Smooth muscle cell of the brain vasculature (primary cell): ENCODE measurements around the gene PSME3.
"Not testable (repeated sequence)": the region's sequence is repeated elsewhere in the genome, so short reads cannot be mapped to it uniquely, and the experiment has no call there.

Source experiments
- DNase-seq: peaks from one replicate; pipeline ENCODE4 v3.0.0-alpha.2; 2012; ENCODE audit warnings: low read depth, low spot score

The PSME3 gene

GRCh38 chr17:42877037-42877436, 43.8 kb downstream of the PSME3 start:
- no peak for DNase-seq

DNA sequence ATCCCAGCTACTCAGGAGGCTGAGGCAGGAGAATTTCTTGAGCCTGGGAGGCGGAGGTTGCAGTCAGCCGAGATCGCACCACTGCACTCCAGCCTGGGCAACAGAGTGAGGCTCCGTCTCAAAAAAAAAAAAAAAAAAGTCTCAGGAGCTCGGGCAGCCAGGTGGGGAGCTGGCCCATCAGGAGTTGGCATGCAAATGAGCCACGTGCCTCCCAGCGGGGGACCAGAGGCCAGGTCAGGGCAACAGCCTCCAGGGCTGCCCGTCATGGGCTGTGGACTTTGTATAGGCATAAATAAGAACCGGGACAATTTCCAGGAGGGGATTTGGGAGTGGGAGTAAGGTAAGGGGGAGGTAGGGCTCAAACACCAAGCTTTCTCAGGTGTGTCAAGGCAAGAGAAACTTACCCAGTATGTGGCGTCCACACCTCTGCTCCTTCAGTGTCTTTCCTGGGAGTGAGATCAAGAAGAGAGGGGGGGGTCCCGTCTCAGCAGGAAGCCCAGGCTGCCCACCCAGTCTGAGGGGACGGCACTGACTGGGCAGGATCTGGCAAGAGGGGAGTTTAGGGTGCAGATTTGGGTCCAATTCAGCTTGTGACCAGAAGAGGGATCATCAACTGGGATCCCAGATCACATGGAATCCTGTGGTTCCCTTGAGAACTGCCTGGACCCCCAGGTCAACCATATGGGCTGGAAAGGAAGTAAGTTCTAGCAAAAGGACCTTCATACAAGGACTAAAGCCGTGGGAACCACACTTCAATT, 45.1 kb downstream of the PSME3 start:
- no peak for DNase-seq

DNA sequence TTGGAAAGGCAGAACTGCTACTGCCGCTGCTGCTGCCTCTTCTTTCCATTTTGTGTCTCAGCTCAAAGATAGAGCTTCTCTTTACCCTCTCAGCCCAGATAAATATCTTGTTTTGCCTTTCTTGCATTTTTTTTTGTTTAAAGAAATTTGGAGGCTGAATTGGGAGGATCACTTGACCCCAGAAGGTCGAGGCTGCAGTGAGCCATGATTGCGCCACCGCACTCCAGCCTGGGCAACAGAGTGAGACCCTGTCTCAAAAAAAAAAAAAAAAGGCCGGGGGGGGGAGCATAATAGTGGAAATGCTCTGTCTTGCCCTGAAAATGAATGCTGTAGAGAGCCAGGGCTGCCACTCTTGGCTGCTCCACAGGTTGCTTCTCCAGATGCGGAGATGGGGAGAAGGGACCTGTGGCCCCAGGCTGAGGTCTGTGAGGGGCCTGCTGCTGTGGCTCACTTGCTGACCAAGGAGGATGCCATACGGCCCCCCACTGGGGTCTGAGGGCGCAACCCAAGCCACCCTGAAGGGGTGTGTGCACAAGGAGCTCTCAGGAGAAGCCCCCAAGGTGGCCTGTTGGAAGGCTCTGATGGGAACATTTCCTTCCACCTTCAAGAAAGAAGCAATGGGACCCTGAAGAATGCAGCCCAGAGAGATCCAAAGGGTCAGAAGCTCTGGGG, 45.9 kb downstream of the PSME3 start:
- DNase-seq: no peak

GRCh38 chr17:42879596-42879985, 46.4 kb downstream of the PSME3 start:
- no peak for DNase-seq

DNA sequence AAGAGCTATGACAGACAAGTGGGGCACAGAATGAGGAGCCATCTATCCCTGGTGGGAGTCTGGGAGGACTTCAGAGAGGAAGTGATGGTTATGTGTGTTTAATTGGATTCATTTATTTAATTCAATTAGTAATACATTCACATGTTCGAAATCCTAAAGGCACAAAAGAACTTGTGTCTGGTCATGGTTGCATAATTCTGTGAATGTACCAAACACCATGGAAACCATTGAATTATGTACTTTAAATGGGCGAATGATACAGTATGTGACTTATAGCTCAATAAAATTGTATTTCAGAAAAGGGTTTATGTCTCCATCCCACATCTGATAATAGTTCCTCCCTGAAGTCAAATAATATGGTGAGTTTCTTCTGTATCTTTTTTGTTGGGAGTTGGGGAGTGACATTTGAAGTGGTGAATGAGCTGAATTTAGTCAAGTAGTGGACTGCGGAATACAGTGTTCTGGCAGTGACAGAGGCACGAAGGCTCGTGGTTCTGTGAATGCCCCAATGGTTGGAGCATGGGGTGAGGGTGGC, 47.6 kb downstream of the PSME3 start:
- no peak for DNase-seq

GRCh38 chr17:42881706-42882105, 48.5 kb downstream of the PSME3 start:
- not testable (repeated sequence) for DNase-seq

DNA sequence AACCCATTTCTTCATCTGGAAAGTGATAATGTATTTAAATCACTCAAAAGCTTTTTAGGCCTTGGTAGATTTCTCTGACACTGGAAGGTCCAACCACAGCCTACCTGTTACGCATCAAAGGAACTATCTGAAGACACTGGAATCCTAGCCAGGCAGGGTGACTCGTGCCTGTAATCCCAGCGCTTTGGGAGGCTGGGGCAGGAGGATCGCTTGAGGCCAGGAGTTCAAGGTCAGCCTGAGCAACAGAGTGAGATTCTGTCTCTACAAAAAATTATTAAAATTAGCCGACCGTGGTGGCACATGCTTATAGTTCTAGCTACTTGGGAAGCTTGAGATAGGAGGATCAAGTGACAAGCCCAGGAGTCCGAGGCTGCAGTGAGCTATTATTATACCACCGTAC, 49.0 kb downstream of the PSME3 start:
- no peak for DNase-seq

- DNase-seq: no peak
These were observed 50.8 kb downstream of the PSME3 start for GRCh38 chr17:42883802-42884558.

DNA sequence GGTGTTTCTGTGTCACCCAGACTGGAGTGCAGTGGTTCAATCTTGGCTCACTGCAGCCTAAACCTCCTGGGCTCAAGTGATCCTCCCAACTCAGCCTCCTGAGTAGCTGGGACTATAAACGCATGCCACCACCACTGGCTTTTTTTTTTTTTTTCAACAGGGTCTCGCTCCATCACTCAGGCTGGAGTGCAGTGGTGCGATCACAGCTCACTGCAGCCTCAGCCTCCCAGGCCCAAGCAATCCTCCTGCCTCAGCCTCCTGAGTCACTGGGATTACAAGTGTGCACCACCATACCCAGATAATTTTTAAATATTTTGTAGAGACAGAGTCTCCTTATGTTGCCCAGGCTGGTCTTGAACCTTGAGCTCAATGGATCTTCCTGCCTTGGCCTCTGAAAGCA, 52.6 kb downstream of the PSME3 start:
- DNase-seq: not testable (repeated sequence)

DNA sequence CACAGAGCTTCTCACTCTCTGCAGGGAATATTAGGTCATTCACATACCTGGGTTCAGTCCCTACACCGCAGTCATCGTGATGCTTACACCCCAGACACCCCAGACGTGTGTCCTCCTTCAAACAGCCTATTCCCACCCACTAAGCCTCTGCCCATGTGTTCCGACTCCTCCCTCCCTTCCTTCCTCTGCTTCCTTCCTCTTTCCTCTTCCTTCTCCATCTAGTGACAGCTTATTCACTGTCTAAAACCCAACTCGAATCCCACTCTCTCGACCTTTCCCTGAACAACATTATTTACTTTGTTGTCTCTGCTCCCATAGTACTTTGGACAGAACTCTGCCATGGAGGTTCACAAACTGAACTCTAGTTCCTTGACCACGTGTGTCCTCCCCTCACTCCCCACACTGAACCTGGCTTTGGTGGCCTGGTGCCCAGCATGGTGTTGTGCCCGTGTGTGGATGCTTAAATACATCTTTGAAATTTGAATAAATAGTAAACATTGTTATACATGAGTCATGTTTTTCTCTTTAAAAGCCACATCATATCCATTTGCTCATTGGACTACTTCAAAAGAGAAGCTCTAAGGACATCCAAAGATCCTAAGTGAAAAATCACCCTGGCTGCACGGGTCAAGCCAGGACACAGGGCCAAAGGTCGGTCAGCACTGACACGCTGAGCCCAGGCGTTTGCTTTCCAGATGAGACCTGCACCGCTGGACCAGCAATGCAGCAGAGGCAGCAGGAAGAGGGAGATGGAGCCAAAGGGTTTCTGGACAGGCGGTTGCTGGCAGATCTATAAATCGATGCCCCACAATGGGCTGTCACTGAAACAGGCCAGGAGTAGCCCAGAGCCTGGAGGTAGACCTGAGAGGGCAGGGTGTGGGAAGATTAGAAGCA, 53.3 kb downstream of the PSME3 start:
- no peak for DNase-seq

DNA sequence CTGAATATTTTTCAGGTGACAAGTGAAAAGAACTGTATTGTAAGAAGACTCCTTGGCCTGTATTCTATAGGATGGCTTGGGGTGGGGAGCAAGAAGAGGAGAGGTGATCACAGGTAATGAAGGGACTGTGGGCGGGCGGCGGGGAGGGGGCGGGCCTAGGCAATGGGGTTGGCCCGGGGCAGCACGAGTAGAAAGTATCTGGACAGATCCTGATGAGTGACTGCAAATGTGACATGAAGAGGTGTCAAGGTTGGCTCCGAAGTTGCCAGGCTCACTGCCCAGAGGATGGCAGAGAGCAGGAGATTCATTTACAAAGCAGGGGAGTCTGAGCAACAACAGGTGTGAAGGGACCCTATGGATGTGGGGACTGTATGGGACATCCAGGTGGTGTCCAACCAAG, 56.6 kb downstream of the PSME3 start:
- DNase-seq: no peak

DNA sequence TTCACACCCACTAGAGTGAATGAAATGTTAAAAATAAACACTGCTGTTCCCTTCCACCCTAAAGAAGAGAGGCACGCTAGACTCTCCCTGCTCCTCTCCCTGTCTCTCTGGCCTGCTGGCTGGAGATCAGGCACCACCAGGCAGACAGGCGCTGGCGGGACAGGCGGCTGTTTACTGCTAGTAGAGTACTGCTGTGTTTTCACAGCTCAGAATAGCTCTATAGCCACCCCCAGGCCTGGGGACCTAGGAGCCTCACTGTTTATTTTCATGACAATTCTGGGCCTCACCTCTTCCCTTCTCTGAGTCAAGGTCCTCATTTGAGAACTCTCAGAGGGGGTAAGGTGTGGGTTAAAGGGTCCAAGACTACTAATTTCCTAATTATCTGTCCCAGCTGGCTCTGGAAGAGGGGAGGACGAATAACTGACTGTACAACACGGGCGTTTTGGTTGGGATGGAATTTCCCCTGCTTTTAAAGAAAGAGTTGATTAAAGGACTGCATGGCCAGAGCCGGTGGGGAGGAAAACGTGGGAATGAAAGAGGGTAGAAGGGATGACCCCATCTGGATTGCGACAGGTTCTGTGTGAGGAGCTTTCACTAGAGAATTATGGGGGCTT, 58.4 kb downstream of the PSME3 start:
- DNase-seq: no peak

DNA sequence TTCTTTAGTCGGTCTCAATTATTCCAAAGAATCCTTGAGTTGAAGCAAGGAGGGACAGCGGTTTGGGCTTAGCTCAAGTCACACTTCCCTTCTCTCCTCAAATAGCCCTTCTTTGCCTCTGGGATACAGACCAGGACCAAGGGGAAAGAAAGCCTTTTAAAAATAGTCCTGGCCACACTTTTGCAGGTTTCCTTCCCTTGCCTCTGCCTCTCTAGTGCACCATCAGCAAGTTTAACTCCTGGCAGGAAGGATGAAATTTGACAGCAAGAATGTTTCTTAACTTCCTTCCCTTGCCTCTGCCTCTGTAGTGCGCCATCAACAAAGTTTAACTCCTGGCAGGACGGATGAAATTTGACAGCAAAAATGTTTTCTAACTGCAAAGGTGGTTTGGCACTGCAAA, 60.2 kb downstream of the PSME3 start:
- no peak for DNase-seq
